Gastrocnemius medialis (tissue), 4 donors: ENCODE data around the gene EIF3CL.
"Not testable (repeated sequence)": the region's sequence is repeated elsewhere in the genome, so short reads cannot be mapped to it uniquely, and the experiment has no call there.

ENCODE experiments used
- POLR2A ChIP-seq, 2 donors: fragments of 450-650 bp; IDR thresholded peaks; one replicate each; pipeline ENCODE4 v1.6.1; 2017; ENCODE audit warnings: antibody characterized with exemption in 2 of 2, mild to moderate bottlenecking in 2 of 2, moderate library complexity in 2 of 2
- TF ChIP-seq, protein P1 (sequence below), 5 experiments: fragments of 450-650 bp in 3 of 5; fragments of 200-600 bp in 2 of 5; sonication (generic) in 2 of 5; IDR thresholded peaks in 4 of 5; conservative IDR thresholded peaks in 1 of 5; 1 replicate in 4 of 5; 2 replicates in 1 of 5; pipeline ENCODE4 v1.5.1; 2016 to 2019; ENCODE audit warnings: antibody characterized with exemption in 5 of 5, mild to moderate bottlenecking in 3 of 5, moderate library complexity in 3 of 5

DNA sequence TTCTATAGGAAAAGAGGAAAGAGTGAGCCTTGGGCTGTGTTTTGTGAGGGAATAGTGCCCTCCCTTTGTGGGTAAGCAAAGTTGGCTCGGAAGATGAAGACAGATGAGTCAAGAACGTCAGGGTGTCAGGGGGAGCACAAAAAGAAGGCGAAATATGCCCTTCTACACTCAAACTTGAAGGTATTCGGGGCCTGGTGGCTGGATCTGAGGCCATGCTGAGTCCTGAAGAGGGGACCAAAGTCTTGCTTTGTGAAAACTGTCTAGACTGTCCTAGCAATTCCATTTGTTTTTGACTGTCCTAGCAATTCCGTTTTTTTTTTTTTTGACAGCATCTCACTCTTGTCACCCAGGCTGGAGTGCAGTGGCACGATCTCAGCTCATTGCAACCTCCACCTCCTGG lies 35.3 kb upstream of the EIF3CL start:
- TF ChIP-seq, protein P1, sequence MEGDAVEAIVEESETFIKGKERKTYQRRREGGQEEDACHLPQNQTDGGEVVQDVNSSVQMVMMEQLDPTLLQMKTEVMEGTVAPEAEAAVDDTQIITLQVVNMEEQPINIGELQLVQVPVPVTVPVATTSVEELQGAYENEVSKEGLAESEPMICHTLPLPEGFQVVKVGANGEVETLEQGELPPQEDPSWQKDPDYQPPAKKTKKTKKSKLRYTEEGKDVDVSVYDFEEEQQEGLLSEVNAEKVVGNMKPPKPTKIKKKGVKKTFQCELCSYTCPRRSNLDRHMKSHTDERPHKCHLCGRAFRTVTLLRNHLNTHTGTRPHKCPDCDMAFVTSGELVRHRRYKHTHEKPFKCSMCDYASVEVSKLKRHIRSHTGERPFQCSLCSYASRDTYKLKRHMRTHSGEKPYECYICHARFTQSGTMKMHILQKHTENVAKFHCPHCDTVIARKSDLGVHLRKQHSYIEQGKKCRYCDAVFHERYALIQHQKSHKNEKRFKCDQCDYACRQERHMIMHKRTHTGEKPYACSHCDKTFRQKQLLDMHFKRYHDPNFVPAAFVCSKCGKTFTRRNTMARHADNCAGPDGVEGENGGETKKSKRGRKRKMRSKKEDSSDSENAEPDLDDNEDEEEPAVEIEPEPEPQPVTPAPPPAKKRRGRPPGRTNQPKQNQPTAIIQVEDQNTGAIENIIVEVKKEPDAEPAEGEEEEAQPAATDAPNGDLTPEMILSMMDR (IDR thresholded peaks at IDR 0.05 in 4 of 5, conservative IDR thresholded peaks at IDR 0.05 in 1 of 5): not testable (repeated sequence)
- TF ChIP-seq POLR2A (IDR thresholded peaks at IDR 0.05): not testable (repeated sequence)
